OCI-LY1 (cell line): Measurements from ENCODE around the gene KRTAP9-8.

Experiments
- EZH2 ChIP-seq: fragments of 200-600 bp; sonication (generic), shearing (Covaris generic); IDR thresholded peaks from 2 replicates; pipeline ENCODE4 v1.8.0; 2017; ENCODE audit warnings: borderline replicate concordance, mixed run types, mild to moderate bottlenecking, antibody characterized with exemption, low read length, moderate library complexity, mixed read lengths
- TF ChIP-seq, protein P1 (sequence below): fragments of 200-600 bp; sonication (generic), shearing (Covaris generic); IDR thresholded peaks from 2 replicates; pipeline ENCODE4 v1.5.1; 2017; ENCODE audit warnings: mild to moderate bottlenecking, antibody characterized with exemption, low read length, moderate library complexity, mixed read lengths

DNA sequence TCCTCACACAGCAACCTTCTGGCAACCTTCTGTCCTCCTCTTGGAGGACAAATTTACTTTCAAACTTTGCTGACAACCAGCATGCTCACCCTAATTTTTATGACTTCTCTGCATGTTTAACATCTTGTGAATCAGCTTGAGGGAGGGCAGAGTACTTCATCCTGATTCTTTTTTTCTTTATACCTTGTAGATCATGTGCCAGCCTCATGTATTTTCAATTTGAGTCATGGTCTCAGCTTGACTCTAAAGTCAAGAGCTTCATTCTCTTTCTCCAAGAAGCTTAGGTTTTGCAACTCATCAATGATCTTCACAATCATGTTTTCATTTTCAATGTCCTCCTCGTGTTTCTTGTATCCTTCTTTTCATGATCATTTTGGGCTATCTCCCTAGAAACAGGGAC lies 34.1 kb downstream of the KRTAP9-8 start:
- TF ChIP-seq, protein P1, sequence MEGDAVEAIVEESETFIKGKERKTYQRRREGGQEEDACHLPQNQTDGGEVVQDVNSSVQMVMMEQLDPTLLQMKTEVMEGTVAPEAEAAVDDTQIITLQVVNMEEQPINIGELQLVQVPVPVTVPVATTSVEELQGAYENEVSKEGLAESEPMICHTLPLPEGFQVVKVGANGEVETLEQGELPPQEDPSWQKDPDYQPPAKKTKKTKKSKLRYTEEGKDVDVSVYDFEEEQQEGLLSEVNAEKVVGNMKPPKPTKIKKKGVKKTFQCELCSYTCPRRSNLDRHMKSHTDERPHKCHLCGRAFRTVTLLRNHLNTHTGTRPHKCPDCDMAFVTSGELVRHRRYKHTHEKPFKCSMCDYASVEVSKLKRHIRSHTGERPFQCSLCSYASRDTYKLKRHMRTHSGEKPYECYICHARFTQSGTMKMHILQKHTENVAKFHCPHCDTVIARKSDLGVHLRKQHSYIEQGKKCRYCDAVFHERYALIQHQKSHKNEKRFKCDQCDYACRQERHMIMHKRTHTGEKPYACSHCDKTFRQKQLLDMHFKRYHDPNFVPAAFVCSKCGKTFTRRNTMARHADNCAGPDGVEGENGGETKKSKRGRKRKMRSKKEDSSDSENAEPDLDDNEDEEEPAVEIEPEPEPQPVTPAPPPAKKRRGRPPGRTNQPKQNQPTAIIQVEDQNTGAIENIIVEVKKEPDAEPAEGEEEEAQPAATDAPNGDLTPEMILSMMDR: no peak
- no peak for TF ChIP-seq EZH2
